NCI-H1105 (cell line): ENCODE measurements around the gene NCAPD3.
"Not testable (repeated sequence)": the region's sequence is repeated elsewhere in the genome, so short reads cannot be mapped to it uniquely, and the experiment has no call there.

Source experiments
- DNase-seq: peaks from one replicate; lab custom pipeline; 2025; lab: John Stamatoyannopoulos, UW

NCAPD3 gene

GRCh38 chr11:134224710-134225664, 1.2 kb upstream of the NCAPD3 start:
- peak; percentile 56 for DNase-seq

- peak; percentile 15 for DNase-seq
Observed at GRCh38 chr11:134223121-134223520, 646 bp downstream of the NCAPD3 start.

GRCh38 chr11:134216816-134217215, 7.0 kb downstream of the NCAPD3 start:
- DNase-seq = no peak

GRCh38 chr11:134215836-134216235, 7.9 kb downstream of the NCAPD3 start:
- no peak for DNase-seq

GRCh38 chr11:134207538-134208239, 16.1 kb downstream of the NCAPD3 start:
- peak; percentile 11 for DNase-seq

GRCh38 chr11:134206185-134206584, 17.6 kb downstream of the NCAPD3 start:
- no peak for DNase-seq

- DNase-seq = no peak
Observed at GRCh38 chr11:134205729-134206128, 18.0 kb downstream of the NCAPD3 start.

- no peak for DNase-seq
Observed at GRCh38 chr11:134202661-134203060, 21.1 kb downstream of the NCAPD3 start.

- no peak for DNase-seq
Observed at GRCh38 chr11:134200688-134201087, 23.1 kb downstream of the NCAPD3 start.

GRCh38 chr11:134199531-134199930, 24.2 kb downstream of the NCAPD3 start:
- DNase-seq = no peak

- no peak for DNase-seq
Observed at GRCh38 chr11:134196756-134197155, 27.0 kb downstream of the NCAPD3 start.

GRCh38 chr11:134188092-134188491, 35.7 kb downstream of the NCAPD3 start:
- DNase-seq = not testable (repeated sequence)

GRCh38 chr11:134181707-134182106, 42.1 kb downstream of the NCAPD3 start:
- no peak for DNase-seq

- no peak for DNase-seq
Observed at GRCh38 chr11:134178032-134178674, 45.6 kb downstream of the NCAPD3 start.

- no peak for DNase-seq
Observed at GRCh38 chr11:134176284-134176683, 47.5 kb downstream of the NCAPD3 start.

- no peak for DNase-seq
Observed at GRCh38 chr11:134173296-134173695, 50.5 kb downstream of the NCAPD3 start.

GRCh38 chr11:134171951-134172350, 51.8 kb downstream of the NCAPD3 start:
- DNase-seq = no peak

- DNase-seq = no peak
Observed at GRCh38 chr11:134170919-134171281, 52.9 kb downstream of the NCAPD3 start.

GRCh38 chr11:134170177-134170918, 53.4 kb downstream of the NCAPD3 start:
- no peak for DNase-seq

GRCh38 chr11:134164490-134165370, 59.0 kb downstream of the NCAPD3 start:
- peak; percentile 63 for DNase-seq

- DNase-seq = no peak
Observed at GRCh38 chr11:134159652-134160051, 64.1 kb downstream of the NCAPD3 start.
